ENCODE results near the gene ZFC3H1. TPM values are rescaled to one million over a fixed set of nuclear protein-coding genes. Genes with fewer than 3 reads are reported as not detected.

The ZFC3H1 gene
- total and polyA plus RNA-seq, 2 donors = 16.9 to 109 TPM

DNA sequence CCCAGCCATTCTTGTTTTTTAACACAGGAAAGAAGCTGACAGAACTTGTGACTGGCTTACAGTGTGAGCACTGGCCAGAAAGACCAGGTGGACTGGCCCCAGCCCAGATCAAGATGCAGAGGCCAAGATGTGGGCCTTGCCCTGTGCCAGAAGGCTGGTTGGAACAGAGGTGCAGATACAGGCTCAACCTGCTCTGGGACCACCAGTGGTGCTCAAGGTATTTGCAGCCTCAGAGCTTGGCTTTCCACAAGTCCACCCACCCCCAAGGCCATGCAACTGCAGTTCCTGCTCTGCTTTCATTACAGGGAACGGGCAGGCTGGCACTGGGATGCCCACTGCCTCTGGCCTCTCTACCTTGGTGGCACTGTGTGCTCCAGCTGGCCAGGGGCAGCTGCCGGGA is 23.3 kb downstream of the ZFC3H1 start:
- no peak overlapping the region for H3K4me3 ChIP-seq (ENCODE audit: low read depth, low read length)
- 95% methylated on average over 2 of the region's 2 CpGs for WGBS
- DNase-seq (ENCODE audit: extremely low spot score) = no peak
- no peaks in the 10 kb centered on the region for H3K36me3 ChIP-seq (ENCODE audit: insufficient read depth)
- no peaks in the 10 kb centered on the region for H3K4me1 ChIP-seq (ENCODE audit: insufficient read depth)
- no peak overlapping the region for H3K27ac ChIP-seq (ENCODE audit: low read depth)

DNA sequence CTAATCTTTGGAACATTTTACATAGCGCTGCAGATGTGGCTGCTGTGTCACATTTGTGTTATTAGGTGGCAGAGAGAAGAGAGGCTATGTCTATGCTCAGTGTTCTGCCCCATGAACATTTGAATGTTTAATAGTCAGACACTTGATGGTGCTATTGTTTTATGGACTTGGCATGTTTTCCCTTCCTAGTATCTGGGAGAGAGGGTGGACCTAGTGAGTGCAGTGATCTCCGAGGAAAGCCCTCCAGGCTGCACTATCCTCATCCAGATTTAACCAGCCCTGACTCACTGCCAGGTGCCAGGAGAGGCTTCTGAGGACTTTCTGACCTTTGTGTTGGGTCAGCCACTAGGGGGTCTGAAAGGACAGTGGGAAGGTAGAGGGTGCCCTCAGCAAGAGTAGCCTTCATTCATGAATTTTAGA is 24.3 kb downstream of the ZFC3H1 start:
- no peak overlapping the region for H3K4me3 ChIP-seq (ENCODE audit: low read depth, low read length)
- H3K36me3 ChIP-seq (ENCODE audit: insufficient read depth) = no peaks in the 10 kb centered on the region
- WGBS = 79% methylated on average over 2 of the region's 2 CpGs
- DNase-seq (ENCODE audit: extremely low spot score) = no peak
- H3K27ac ChIP-seq (ENCODE audit: low read depth) = no peak overlapping the region
- no peaks in the 10 kb centered on the region for H3K4me1 ChIP-seq (ENCODE audit: insufficient read depth)

DNA sequence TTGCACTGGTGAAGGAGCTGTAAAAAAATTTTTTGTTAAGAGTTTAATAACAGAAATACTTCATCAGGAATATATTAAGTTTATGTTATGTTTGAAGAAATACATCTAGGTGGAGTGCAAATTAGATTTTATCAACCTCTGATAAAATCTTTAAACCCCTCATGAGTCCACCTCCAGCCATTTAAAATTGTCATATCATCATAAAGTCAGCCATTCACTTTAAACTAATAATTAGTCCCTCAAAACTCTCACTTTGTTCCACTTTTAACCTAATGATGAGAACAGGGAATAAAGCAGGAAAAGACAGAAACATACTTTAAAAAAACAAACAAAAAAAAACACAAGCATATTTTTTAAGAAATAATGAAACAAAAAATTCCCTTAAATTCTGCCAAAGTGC is 25.1 kb downstream of the ZFC3H1 start:
- Histone ChIP-seq H3K4me3 (ENCODE audit: low read depth, low read length) (no peak overlapping the region), H3K27ac (ENCODE audit: low read depth) (no peak overlapping the region), H3K4me1 (ENCODE audit: insufficient read depth) (no peaks in the 10 kb centered on the region), H3K36me3 (ENCODE audit: insufficient read depth) (peaks cover 3% of the 10 kb centered on the region)
- no peak for DNase-seq (ENCODE audit: extremely low spot score)

DNA sequence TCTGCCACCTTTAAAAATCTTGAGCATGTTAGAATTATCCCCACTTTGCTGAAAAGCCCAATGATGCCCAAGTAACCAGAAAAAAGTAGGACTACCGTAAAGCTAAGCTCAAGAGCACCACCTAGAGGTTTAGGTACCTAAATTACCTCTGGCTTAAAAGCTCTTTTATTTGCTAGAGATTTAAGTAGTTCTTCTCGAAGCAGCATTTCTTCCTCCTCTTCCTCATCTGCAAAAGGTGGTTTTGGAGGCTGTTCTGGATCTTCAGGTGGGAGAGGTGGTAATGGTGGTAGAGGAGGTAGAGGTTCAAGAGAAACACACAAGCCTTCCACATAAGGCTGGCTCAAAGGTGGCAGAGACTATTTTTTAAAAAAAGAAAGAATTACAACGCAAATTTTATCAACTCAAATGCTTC is 26.9 kb downstream of the ZFC3H1 start:
- Histone ChIP-seq H3K36me3 (ENCODE audit: insufficient read depth) (peaks cover 6% of the 10 kb centered on the region), H3K4me3 (ENCODE audit: low read depth, low read length) (no peak overlapping the region), H3K27ac (ENCODE audit: low read depth) (no peak overlapping the region), H3K4me1 (ENCODE audit: insufficient read depth) (no peaks in the 10 kb centered on the region)
- WGBS = 34% methylated on average over 3 of the region's 3 CpGs
- DNase-seq (ENCODE audit: extremely low spot score) = peak; percentile 29

DNA sequence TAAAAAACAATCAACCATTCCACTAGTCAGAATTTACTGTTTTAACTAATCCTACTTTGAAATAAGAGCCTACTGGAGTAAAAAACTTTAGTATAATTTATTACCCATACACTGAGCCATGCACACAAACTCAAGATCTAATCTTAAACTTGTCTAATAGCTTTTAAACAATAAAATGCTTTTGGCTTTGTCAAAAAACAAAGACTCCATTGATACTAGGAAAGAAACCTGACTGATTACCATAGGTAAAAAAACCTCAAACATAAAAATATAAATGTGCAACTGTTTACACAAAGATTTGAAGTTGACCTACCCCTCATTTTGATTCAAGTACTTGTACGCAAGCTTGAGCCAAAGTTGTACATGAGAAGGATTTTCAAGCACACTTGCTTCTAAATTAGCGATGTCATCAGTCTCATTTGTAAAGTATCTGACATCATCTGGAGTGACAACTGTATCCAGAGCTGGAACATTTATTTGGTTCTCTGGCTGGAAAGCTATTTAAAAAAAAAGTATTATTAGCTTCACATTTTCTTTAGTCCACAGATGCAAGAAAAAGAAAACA is 36.1 kb downstream of the ZFC3H1 start:
- peaks cover 4% of the 10 kb centered on the region for H3K36me3 ChIP-seq (ENCODE audit: insufficient read depth)
- 94% methylated on average over 2 of the region's 2 CpGs for WGBS
- no peak overlapping the region for H3K27ac ChIP-seq (ENCODE audit: low read depth)
- H3K4me3 ChIP-seq (ENCODE audit: low read depth, low read length) = no peak overlapping the region
- DNase-seq (ENCODE audit: extremely low spot score) = no peak
- H3K4me1 ChIP-seq (ENCODE audit: insufficient read depth) = no peaks in the 10 kb centered on the region

DNA sequence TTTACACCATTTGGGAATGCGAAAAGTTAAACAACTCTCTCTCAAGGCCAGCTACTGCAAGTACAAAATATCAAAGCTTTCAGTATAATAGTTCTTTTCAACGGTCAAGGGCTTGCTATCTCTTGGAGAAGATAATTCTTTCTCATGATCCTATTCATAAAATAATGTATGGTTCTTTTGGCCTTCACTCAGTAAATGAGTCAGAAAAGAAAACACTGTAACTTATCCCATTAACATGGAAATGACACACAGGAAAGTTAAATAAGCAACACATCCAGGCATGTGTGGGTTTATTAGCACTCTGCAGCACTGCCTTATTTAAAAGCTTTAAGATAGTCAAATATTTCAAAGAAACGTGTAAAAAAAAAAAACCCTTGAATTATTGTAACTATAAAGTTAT is 36.9 kb downstream of the ZFC3H1 start:
- Histone ChIP-seq H3K36me3 (ENCODE audit: insufficient read depth) (peaks cover 2% of the 10 kb centered on the region), H3K4me1 (ENCODE audit: insufficient read depth) (no peaks in the 10 kb centered on the region), H3K4me3 (ENCODE audit: low read depth, low read length) (no peak overlapping the region), H3K27ac (ENCODE audit: low read depth) (no peak overlapping the region)
- no peak for DNase-seq (ENCODE audit: extremely low spot score)
- 47% methylated on average over 3 of the region's 3 CpGs for WGBS

DNA sequence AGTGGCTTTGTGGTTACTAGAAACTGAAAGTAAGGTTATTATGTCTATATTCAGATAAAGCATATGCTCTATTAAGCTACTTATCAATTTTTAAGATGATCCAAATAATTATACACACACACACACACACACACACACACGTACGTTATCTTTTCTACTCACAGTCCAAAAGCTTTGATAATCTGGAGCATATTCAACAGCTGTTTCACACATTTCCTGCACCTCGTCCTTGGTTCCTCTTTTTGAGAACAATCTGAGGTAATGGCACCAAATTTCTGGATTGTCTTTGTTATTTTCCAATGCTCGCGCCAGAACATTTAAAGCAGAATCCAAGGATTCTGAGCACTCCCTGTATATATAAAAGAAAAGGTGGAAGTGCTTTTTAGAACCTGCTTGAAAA is 37.5 kb downstream of the ZFC3H1 start:
- no peak overlapping the region for H3K27ac ChIP-seq (ENCODE audit: low read depth)
- 57% methylated on average over 5 of the region's 5 CpGs for WGBS
- no peak overlapping the region for H3K4me3 ChIP-seq (ENCODE audit: low read depth, low read length)
- H3K36me3 ChIP-seq (ENCODE audit: insufficient read depth) = peaks cover 2% of the 10 kb centered on the region
- H3K4me1 ChIP-seq (ENCODE audit: insufficient read depth) = no peaks in the 10 kb centered on the region
- DNase-seq (ENCODE audit: extremely low spot score) = no peak

DNA sequence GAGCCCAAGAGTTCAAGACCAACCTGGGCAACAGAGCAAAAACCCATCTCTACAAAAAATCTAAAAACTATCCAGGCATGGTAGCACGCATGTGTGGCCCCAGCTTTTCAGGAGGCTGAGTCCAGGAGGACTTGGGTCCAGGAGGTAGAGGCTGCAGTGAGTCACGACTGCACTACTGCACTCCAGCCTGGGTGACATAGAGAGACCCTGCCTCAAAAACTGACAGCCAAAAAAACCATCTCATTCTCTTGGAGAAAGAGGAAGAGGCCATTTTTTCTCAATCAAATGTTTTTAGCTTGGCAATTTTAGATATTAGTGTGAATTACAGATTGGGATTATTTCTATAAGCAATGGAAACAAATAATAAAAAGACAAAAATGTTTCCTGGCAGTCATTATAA is 38.2 kb downstream of the ZFC3H1 start:
- DNase-seq (ENCODE audit: extremely low spot score) = no peak
- WGBS = 97% methylated on average over 2 of the region's 2 CpGs
- no peaks in the 10 kb centered on the region for H3K4me1 ChIP-seq (ENCODE audit: insufficient read depth)
- peaks cover 2% of the 10 kb centered on the region for H3K36me3 ChIP-seq (ENCODE audit: insufficient read depth)
- H3K4me3 ChIP-seq (ENCODE audit: low read depth, low read length) = no peak overlapping the region
- H3K27ac ChIP-seq (ENCODE audit: low read depth) = no peak overlapping the region

DNA sequence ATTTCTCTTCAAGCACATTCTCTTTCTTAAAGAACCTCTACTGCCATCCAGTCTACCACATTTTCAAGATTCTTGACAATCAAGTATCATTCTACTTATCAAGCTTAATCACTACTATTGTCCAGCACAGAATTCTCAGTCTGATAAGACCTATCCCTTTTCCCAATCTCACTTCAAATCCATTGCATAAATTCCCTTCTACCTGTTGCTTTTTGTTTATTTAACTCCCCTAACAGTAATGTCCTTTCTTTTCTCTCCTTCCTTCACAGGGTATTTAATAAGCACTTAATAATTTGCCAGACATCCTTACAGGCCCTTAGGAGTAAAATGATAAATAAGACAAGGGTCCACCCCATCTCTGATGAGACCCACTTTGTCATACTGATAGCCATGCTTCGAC is 41.7 kb downstream of the ZFC3H1 start:
- Histone ChIP-seq H3K27ac (ENCODE audit: low read depth) (no peak overlapping the region), H3K4me1 (ENCODE audit: insufficient read depth) (no peaks in the 10 kb centered on the region), H3K4me3 (ENCODE audit: low read depth, low read length) (no peak overlapping the region), H3K36me3 (ENCODE audit: insufficient read depth) (peaks cover 3% of the 10 kb centered on the region)
- WGBS = 98% methylated on average over 1 of the region's 1 CpG
- DNase-seq (ENCODE audit: extremely low spot score) = no peak

DNA sequence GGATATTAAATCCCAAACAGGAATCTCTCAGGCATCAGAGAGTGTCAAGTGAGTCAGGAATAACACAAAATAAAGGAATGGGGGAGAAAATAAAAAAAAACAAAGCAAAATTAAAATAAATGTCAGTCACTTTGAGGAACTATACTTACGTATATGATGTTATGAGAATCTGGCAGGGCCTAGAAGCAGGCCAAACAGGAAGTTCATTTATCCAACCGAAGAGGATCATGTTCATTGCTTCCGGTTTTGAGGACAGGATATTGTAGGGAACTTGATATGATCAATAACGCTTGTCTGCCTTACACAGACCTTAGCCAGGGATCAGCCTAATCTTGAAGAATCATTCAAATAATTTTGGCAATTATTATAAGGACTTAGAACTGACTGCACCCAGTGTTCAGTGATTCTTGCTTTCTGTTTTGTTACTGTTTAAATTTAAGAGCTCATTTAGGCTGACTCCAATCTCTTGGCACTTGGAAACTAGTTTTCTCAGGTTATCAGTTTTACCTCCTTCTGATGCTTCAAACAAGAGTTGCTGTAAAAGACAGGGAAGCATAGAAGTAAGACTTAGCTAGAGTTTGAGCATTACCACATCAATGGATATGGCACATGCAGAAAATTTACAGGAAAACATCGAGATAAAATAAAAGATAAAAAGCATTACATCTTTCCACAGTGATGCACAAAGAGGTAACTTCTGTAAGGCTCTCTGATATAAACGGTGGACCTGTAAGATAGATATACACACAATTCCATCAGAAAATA is 53.4 kb downstream of the ZFC3H1 start:
- Histone ChIP-seq H3K27ac (ENCODE audit: low read depth) (no peak overlapping the region), H3K36me3 (ENCODE audit: insufficient read depth) (peaks cover 9% of the 10 kb centered on the region), H3K4me1 (ENCODE audit: insufficient read depth) (no peaks in the 10 kb centered on the region), H3K4me3 (ENCODE audit: low read depth, low read length) (no peak overlapping the region)
- no peak for DNase-seq (ENCODE audit: extremely low spot score)
- WGBS = 71% methylated on average over 6 of the region's 6 CpGs

DNA sequence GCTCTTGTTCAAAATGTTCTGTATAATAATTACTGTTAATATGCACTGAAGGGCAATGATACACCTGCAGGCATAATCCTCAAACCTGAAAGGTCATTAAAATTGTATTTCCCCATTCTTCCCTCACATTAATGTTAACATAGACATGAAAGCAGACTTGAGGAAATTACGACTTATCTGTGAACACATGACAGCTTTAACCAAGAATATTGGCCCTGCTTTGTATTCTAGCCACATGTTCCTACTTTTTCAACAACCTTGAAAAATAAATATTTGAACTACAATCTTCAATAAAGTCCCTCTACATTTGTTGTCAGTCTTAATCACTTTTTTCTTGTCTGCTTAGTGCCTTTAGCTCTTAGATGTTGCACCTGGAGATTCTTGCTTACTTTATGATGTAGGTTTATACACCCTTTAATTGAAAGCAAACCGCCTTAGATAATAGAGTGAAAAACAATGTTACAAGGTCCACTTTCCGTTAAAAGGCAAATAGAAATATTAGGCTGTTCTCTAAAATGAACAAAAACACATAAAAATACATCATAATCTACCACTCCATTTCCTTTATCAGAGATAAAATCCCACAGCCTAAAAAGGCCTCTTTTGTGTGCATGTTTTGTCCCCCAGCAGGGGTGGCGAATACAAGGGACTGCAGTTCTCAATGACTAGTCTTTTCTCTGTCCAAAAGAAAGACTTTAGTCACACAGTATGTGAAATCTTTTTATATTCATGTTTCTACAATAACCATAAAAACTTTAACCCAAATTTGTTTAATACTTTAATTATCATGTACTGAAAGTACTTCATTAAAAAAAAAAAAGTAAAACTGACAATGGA is 55.9 kb downstream of the ZFC3H1 start:
- Histone ChIP-seq H3K4me1 (ENCODE audit: insufficient read depth) (no peaks in the 10 kb centered on the region), H3K4me3 (ENCODE audit: low read depth, low read length) (no peak overlapping the region), H3K36me3 (ENCODE audit: insufficient read depth) (peaks cover 2% of the 10 kb centered on the region), H3K27ac (ENCODE audit: low read depth) (no peak overlapping the region)
- no peak for DNase-seq (ENCODE audit: extremely low spot score)
- WGBS = 89% methylated on average over 4 of the region's 4 CpGs

DNA sequence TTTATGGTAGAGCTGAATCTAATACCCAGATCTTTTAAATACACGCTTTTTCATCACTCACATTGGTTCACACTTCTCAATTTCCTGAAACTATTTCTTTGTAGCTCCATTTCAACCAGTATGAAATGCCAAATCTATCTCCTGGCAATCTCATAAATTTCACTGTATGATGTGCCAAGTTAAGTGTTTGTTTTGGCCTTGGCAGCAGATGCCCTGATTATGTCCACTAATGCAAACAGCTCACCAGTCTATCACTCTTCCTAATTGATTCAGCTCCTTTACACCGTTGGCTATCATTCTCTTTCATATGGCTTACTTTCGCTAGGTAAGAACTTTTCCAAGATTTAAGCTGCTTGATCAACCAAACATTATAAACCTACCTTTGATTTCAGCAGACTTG is 58.6 kb downstream of the ZFC3H1 start:
- Histone ChIP-seq H3K36me3 (ENCODE audit: insufficient read depth) (peaks cover 1% of the 10 kb centered on the region), H3K4me3 (ENCODE audit: low read depth, low read length) (no peak overlapping the region), H3K27ac (ENCODE audit: low read depth) (no peak overlapping the region), H3K4me1 (ENCODE audit: insufficient read depth) (no peaks in the 10 kb centered on the region)
- DNase-seq (ENCODE audit: extremely low spot score) = no peak
- WGBS = 77% methylated on average over 3 of the region's 3 CpGs

DNA sequence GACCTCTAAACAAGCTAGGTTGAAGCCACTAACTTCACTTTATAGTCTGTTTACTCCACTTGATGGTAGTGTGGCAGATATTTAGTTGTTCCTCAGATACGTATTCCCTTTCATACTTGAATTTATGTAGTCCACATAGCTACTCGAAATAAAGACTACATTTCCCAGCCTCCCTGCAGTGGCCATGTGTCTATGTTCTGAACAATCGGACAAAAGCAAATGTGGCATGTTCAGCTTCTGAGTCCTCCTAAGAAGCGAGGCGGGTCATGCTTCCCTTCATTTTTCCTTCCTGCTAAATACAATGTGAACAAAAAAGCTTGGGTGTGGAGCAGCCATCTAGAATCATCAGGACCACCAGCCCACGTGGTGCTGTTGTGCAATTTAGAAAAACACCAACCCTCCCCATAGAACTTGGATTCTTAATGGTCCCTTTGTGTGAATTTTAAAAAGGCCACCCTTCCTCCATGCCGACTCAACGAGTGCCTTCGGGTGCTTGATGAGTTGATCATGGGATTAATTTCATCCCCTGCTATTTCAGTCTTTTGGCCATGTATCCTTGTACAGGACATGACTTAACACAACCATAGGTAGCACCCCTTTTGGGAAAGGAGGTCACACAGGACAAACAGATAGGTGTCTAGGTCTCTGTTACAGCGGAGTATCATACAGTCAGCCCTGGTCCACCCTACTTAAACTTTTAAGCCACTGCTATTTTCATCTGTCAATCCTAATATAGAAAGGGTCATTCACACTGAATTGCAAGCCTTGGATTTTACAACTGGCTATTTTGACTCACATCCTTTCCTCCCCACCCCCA is 60.7 kb downstream of the ZFC3H1 start:
- Histone ChIP-seq H3K36me3 (ENCODE audit: insufficient read depth) (no peaks in the 10 kb centered on the region), H3K4me1 (ENCODE audit: insufficient read depth) (no peaks in the 10 kb centered on the region), H3K4me3 (ENCODE audit: low read depth, low read length) (no peak overlapping the region), H3K27ac (ENCODE audit: low read depth) (no peak overlapping the region)
- WGBS = 79% methylated on average over 10 of the region's 10 CpGs
- DNase-seq (ENCODE audit: extremely low spot score) = no peak

All from urinary bladder (tissue), 4 donors.